HG03280 (cell line): ENCODE data around the gene KIAA1614.

ENCODE experiments used
- ATAC-seq: cut with Tn5 transposase; IDR thresholded peaks from one replicate; pipeline ENCODE4 v1.9.1; 2021; ENCODE audit warnings: mild to moderate bottlenecking, moderate library complexity; ENCODE audit not compliant: unreplicated experiment

The KIAA1614 gene

GRCh38 chr1:180981596-180982387 lies 69.1 kb downstream of the KIAA1614 start:
- ATAC-seq = no peak

- no peak for ATAC-seq
Observed at GRCh38 chr1:180982422-180982821, 69.7 kb downstream of the KIAA1614 start.

GRCh38 chr1:180988253-180988752 lies 75.6 kb downstream of the KIAA1614 start:
- no peak for ATAC-seq

- no peak for ATAC-seq
Observed at GRCh38 chr1:180994262-180994661, 81.6 kb downstream of the KIAA1614 start.

- ATAC-seq = no peak
Observed at GRCh38 chr1:180997843-180998504, 85.3 kb downstream of the KIAA1614 start.
